Measurements from ENCODE around the gene RAB11A.

Gene RAB11A

GRCh38 chr15:65906396-65906795 is 37.1 kb downstream of the RAB11A start:
- TF ChIP-seq EZH2 (IDR thresholded peaks at IDR 0.05): no peak
- no peak for TF ChIP-seq POLR2AphosphoS5 (IDR thresholded peaks at IDR 0.05; ENCODE audit: borderline replicate concordance, low read depth, low read length)
- no peak for TF ChIP-seq FOXP2 (optimal IDR thresholded peaks at IDR 0.05; ENCODE audit: control extremely low read depth, extremely low read length, insufficient read depth)
- H3K36me3 ChIP-seq (ENCODE audit: insufficient read depth, low read length): peaks cover 7% of the 10 kb centered on the region; the same call in 1 of the 2 replicates

GRCh38 chr15:65907661-65908060 is 38.4 kb downstream of the RAB11A start:
- Histone ChIP-seq H3K9me3 (ENCODE audit: low read depth, low read length) (no peaks in the 10 kb centered on the region; the same call in 1 of the 2 replicates), H3K4me3 (no peak overlapping the region), H3K27ac (no peak overlapping the region), H3K36me3 (ENCODE audit: insufficient read depth, low read length) (peaks cover 7% of the 10 kb centered on the region; the same call in 1 of the 2 replicates), H3K9ac (ENCODE audit: insufficient read length) (no peak overlapping the region)
- DNase-seq (ENCODE audit: low read depth, low spot score): no peak
- no peak for TF ChIP-seq POLR2AphosphoS5 (IDR thresholded peaks at IDR 0.05; ENCODE audit: borderline replicate concordance, low read depth, low read length)
- TF ChIP-seq EZH2 (IDR thresholded peaks at IDR 0.05): no peak
- TF ChIP-seq FOXP2 (optimal IDR thresholded peaks at IDR 0.05; ENCODE audit: control extremely low read depth, extremely low read length, insufficient read depth): no peak

More at GRCh38 chr15:65906396-65906795, 37.1 kb downstream of the RAB11A start:
- Histone ChIP-seq H3K9me3 (ENCODE audit: low read depth, low read length) (no peaks in the 10 kb centered on the region; the same call in 1 of the 2 replicates), H3K9ac (ENCODE audit: insufficient read length) (no peak overlapping the region), H3K4me3 (no peak overlapping the region), H3K27ac (no peak overlapping the region)
- DNase-seq (ENCODE audit: low read depth, low spot score): no peak

- peaks cover 7% of the 10 kb centered on the region; the same call in 1 of the 2 replicates for H3K36me3 ChIP-seq (ENCODE audit: insufficient read depth, low read length)
- no peak for DNase-seq (ENCODE audit: low read depth, low spot score)
- no peak overlapping the region for H3K27ac ChIP-seq
- H3K9ac ChIP-seq (ENCODE audit: insufficient read length): no peak overlapping the region
- no peak overlapping the region for H3K4me3 ChIP-seq
- H3K9me3 ChIP-seq (ENCODE audit: low read depth, low read length): no peaks in the 10 kb centered on the region; the same call in 1 of the 2 replicates
- TF ChIP-seq POLR2AphosphoS5 (IDR thresholded peaks at IDR 0.05; ENCODE audit: borderline replicate concordance, low read depth, low read length): no peak
- TF ChIP-seq FOXP2 (optimal IDR thresholded peaks at IDR 0.05; ENCODE audit: control extremely low read depth, extremely low read length, insufficient read depth): no peak
- no peak for TF ChIP-seq EZH2 (IDR thresholded peaks at IDR 0.05)
Measured at GRCh38 chr15:65908876-65909275, 39.6 kb downstream of the RAB11A start.

- Histone ChIP-seq H3K9me3 (ENCODE audit: low read depth, low read length) (no peaks in the 10 kb centered on the region; the same call in 1 of the 2 replicates), H3K9ac (ENCODE audit: insufficient read length) (no peak overlapping the region), H3K27ac (no peak overlapping the region), H3K36me3 (ENCODE audit: insufficient read depth, low read length) (peaks cover 7% of the 10 kb centered on the region; the same call in 1 of the 2 replicates), H3K4me3 (no peak overlapping the region)
- TF ChIP-seq FOXP2 (optimal IDR thresholded peaks at IDR 0.05; ENCODE audit: control extremely low read depth, extremely low read length, insufficient read depth): no peak
- no peak for TF ChIP-seq POLR2AphosphoS5 (IDR thresholded peaks at IDR 0.05; ENCODE audit: borderline replicate concordance, low read depth, low read length)
- TF ChIP-seq EZH2 (IDR thresholded peaks at IDR 0.05): no peak
- no peak for DNase-seq (ENCODE audit: low read depth, low spot score)
Measured at GRCh38 chr15:65909831-65910230, 40.5 kb downstream of the RAB11A start.

- DNase-seq (ENCODE audit: low read depth, low spot score): no peak
- TF ChIP-seq POLR2AphosphoS5 (IDR thresholded peaks at IDR 0.05; ENCODE audit: borderline replicate concordance, low read depth, low read length) (no peak), FOXP2 (optimal IDR thresholded peaks at IDR 0.05; ENCODE audit: control extremely low read depth, extremely low read length, insufficient read depth) (no peak), EZH2 (IDR thresholded peaks at IDR 0.05) (no peak)
- Histone ChIP-seq H3K36me3 (ENCODE audit: insufficient read depth, low read length) (peaks cover 7% of the 10 kb centered on the region; the same call in 1 of the 2 replicates), H3K9me3 (ENCODE audit: low read depth, low read length) (no peaks in the 10 kb centered on the region; the same call in 1 of the 2 replicates), H3K4me3 (no peak overlapping the region), H3K27ac (no peak overlapping the region), H3K9ac (ENCODE audit: insufficient read length) (no peak overlapping the region)
Measured at GRCh38 chr15:65910341-65910740, 41.0 kb downstream of the RAB11A start.

GRCh38 chr15:65912235-65912634 is 42.9 kb downstream of the RAB11A start:
- H3K9ac ChIP-seq (ENCODE audit: insufficient read length): no peak overlapping the region
- H3K36me3 ChIP-seq (ENCODE audit: insufficient read depth, low read length): no peaks in the 10 kb centered on the region
- H3K9me3 ChIP-seq (ENCODE audit: low read depth, low read length): no peaks in the 10 kb centered on the region
- H3K4me3 ChIP-seq: no peak overlapping the region
- H3K27ac ChIP-seq: no peak overlapping the region
- DNase-seq (ENCODE audit: low read depth, low spot score): no peak
- TF ChIP-seq EZH2 (IDR thresholded peaks at IDR 0.05) (no peak), POLR2AphosphoS5 (IDR thresholded peaks at IDR 0.05; ENCODE audit: borderline replicate concordance, low read depth, low read length) (no peak), FOXP2 (optimal IDR thresholded peaks at IDR 0.05; ENCODE audit: control extremely low read depth, extremely low read length, insufficient read depth) (no peak)

- no peak overlapping the region for H3K9ac ChIP-seq (ENCODE audit: insufficient read length)
- H3K36me3 ChIP-seq (ENCODE audit: insufficient read depth, low read length): no peaks in the 10 kb centered on the region
- no peak overlapping the region for H3K4me3 ChIP-seq
- H3K9me3 ChIP-seq (ENCODE audit: low read depth, low read length): no peaks in the 10 kb centered on the region
- H3K27ac ChIP-seq: no peak overlapping the region
- TF ChIP-seq FOXP2 (optimal IDR thresholded peaks at IDR 0.05; ENCODE audit: control extremely low read depth, extremely low read length, insufficient read depth) (no peak), POLR2AphosphoS5 (IDR thresholded peaks at IDR 0.05; ENCODE audit: borderline replicate concordance, low read depth, low read length) (no peak), EZH2 (IDR thresholded peaks at IDR 0.05) (no peak)
- DNase-seq (ENCODE audit: low read depth, low spot score): no peak
Measured at GRCh38 chr15:65913631-65914199, 44.4 kb downstream of the RAB11A start.

- TF ChIP-seq POLR2AphosphoS5 (IDR thresholded peaks at IDR 0.05; ENCODE audit: borderline replicate concordance, low read depth, low read length) (no peak), EZH2 (IDR thresholded peaks at IDR 0.05) (no peak), FOXP2 (optimal IDR thresholded peaks at IDR 0.05; ENCODE audit: control extremely low read depth, extremely low read length, insufficient read depth) (no peak)
- H3K36me3 ChIP-seq (ENCODE audit: insufficient read depth, low read length): no peaks in the 10 kb centered on the region
- no peak overlapping the region for H3K27ac ChIP-seq
- DNase-seq (ENCODE audit: low read depth, low spot score): no peak
- no peak overlapping the region for H3K4me3 ChIP-seq
- no peaks in the 10 kb centered on the region for H3K9me3 ChIP-seq (ENCODE audit: low read depth, low read length)
- H3K9ac ChIP-seq (ENCODE audit: insufficient read length): no peak overlapping the region
Measured at GRCh38 chr15:65914386-65914785, 45.1 kb downstream of the RAB11A start.

Measured in SK-N-MC (cell line).